Thymus (tissue), 11 donors: ENCODE results near the gene DNM3. TPM values are rescaled to one million over a fixed set of nuclear protein-coding genes. Genes with fewer than 3 reads are reported as not detected.

ENCODE experiments used
- DNase-seq, 9 donors: peaks; one replicate each; pipeline ENCODE4 v3.0.0-alpha.2; 2013; ENCODE audit warnings: low spot score in 9 of 9, low read depth in 6 of 9, missing footprints in 1 of 9
- H3K27ac ChIP-seq, 2 donors: one replicate each; pipeline ENCODE4 v1.5.1; 2013; ENCODE audit warnings: control low read depth in 1 of 2, low read depth in 1 of 2, low read length in 1 of 2, mild to moderate bottlenecking in 1 of 2, moderate library complexity in 1 of 2
- H3K27me3 ChIP-seq, 2 donors: one replicate each; pipeline ENCODE4 v1.5.1; 2013; ENCODE audit warnings: low read length in 1 of 2; ENCODE audit not compliant: control insufficient read depth in 2 of 2, insufficient read depth in 1 of 2
- H3K36me3 ChIP-seq, 2 donors: one replicate each; pipeline ENCODE4 v1.5.1; 2013; ENCODE audit warnings: low read length in 1 of 2, mild to moderate bottlenecking in 1 of 2, moderate library complexity in 1 of 2; ENCODE audit not compliant: control insufficient read depth in 2 of 2, insufficient read depth in 2 of 2
- H3K4me1 ChIP-seq, 2 donors: one replicate each; pipeline ENCODE4 v1.5.1; 2013; ENCODE audit warnings: low read length in 2 of 2; ENCODE audit not compliant: control insufficient read depth in 2 of 2, insufficient read depth in 2 of 2
- H3K4me3 ChIP-seq, 2 donors: one replicate each; pipeline ENCODE4 v1.5.1; 2013; ENCODE audit warnings: low read length in 2 of 2, control low read depth in 1 of 2, mild to moderate bottlenecking in 1 of 2
- H3K9me3 ChIP-seq, 2 donors: one replicate each; pipeline ENCODE4 v1.5.1; 2013; ENCODE audit warnings: low read length in 1 of 2, mild to moderate bottlenecking in 1 of 2; ENCODE audit not compliant: control insufficient read depth in 2 of 2, insufficient read depth in 1 of 2
- WGBS: extraction: QIAGEN DNeasy Blood & Tissue Kit; methylation state at CpG from one replicate; pipeline ENCODE4 v1.1.7; 2013; 5-methylcytosine and 5-hydroxymethylcytosine counted together
- polyA plus RNA-seq: library from polyadenylated mRNA; stranded (reverse); fragments of 200-250 nt; gene quantifications from one replicate; pipeline ENCODE4 v1.2.3, GENCODE V29; 2013
- total RNA-seq: library from RNA; stranded (reverse); fragments of 120-200 nt; gene quantifications from one replicate; pipeline ENCODE4 v1.2.4, GENCODE V29; 2013
- donor health status: healthy.

The DNM3 gene
- total and polyA plus RNA-seq, 2 donors: 1.9 to 2.2 TPM

DNA sequence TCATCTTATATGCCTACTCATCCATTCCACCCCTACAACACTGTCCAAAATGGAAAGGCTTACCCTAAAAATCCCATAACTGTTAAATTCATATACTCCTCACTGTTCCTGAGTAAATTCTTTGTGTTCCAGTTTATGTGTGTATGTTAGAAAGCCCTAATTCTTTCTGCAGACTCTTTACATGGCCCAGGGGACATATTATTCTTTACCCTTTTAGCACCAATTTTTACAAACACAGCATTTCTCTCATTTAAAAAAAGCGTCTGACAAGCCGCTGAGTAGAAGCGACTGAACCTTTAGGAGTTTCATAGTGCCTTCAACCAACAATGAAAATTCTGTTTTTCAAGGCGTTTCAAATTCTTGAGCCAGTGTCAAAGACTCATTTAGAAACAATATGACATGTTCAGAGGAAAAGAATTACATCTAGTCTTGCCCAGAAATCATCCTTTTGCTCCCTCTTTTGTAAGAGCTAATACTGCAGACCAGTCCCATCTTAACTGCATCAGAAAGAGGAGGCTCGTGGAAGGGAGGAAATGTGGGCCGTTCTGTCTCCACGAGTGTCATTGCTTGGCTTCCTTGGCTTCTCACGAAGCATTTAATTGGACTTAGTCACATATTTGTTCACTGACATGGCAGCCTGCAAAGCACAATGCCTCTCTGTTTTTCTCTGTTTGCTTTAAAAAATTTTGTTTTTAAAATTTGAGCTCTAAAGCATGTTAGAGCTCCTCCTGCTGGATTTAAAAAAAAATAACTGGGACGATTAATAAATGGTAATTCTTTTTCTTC, 557.9 kb downstream of the DNM3 start:
- no peaks in the 10 kb centered on the region for H3K36me3 ChIP-seq
- H3K27me3 ChIP-seq: no peaks in the 10 kb centered on the region
- 53% methylated on average over 9 of the region's 9 CpGs for WGBS
- H3K27ac ChIP-seq: peak overlapping the region; percentile 20 to 43
- DNase-seq: peak in 2 of 9 donors; percentile 21 to 47
- H3K4me3 ChIP-seq: no peak overlapping the region
- H3K9me3 ChIP-seq: no peaks in the 10 kb centered on the region
- peaks cover 5% of the 10 kb centered on the region in 2 donors for H3K4me1 ChIP-seq

DNA sequence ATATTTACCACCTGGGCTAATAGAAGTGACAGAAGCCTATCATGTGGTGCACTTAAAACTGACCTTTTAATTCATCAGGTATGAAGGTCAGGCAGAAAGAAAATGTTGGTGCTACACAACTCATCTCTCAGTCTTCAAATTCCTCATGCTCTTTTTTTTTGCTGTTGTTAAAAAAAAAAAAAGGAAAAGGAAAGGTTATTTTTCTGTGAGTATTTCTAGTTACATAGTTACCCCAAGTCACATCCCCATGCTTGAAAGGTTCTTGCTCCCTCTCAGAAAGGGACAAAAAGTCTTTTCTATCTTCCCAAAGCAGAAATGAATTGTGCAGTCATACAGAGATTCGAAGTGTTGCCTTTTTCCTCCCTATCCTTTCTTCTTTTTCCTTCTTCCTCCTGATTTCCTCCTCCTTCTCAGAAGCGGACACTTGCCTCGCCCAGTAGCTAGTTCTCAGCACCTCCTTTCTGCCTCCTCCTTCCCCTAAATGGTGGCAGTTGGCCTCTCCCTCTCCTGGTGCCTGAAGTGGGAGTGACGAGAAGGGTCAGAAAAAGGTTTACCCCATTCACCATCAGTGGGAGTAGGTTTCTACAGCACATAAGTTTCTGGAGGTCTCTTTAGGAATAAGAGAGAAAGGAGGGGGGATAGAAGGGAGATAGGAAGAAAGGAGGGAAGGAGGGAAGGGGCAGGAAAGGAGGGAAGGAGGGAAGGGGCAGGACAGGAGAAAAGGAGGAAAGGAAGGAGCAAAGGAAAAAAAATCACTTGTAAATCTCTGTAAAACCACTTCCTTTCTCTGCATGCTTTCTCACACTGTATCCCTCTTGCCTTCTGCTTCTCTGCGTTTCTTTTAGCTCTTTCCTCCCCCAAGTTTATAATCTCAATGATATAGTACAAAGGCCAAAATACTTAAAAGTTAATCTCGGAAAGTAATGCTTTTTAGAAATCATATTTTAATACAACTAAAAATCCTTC, 558.7 kb downstream of the DNM3 start:
- WGBS: 84% methylated on average over 6 of the region's 6 CpGs
- Histone ChIP-seq H3K9me3 (no peaks in the 10 kb centered on the region), H3K4me1 (no peaks in the 10 kb centered on the region), H3K27ac (no peak overlapping the region), H3K27me3 (no peaks in the 10 kb centered on the region), H3K4me3 (no peak overlapping the region), H3K36me3 (no peaks in the 10 kb centered on the region)
- DNase-seq: no peak

DNA sequence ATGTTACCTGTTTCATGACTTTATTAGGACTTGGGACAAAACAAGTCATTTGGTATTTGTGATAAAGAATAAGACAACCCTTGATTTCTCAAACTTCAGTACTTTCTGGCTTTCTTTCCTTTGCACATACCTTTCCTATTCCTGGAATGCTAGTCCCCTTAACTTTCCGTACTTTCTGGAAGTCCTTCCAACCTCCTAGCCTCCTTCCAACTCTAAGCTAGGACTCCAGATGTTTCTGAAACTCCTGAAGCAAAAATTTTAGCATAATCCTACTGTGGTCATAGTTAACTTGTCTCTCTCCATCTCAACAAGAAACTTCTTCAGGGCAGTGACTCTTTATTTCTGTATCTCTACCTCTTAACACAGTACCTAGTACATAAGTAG, 559.4 kb downstream of the DNM3 start:
- H3K36me3 ChIP-seq: no peaks in the 10 kb centered on the region

DNA sequence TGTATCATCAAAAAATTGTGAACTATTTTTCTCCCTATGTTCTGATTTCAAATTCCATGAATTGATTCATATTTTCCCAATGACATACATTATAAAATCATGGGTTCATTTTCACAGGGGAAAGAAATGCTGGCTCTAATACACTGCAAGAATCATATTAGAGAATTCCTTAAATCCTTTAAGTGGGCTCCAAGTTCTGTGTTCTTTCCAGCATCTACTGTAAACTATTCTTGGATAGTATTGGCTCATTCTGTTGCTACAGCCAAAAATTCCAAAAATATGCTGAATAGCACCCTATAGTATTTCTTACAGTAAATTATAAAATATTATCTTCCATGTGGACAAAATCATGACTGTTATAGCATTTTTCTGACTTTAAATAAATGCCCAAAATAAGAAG, 560.2 kb downstream of the DNM3 start:
- H3K27me3 ChIP-seq: no peaks in the 10 kb centered on the region
- DNase-seq: no peak
- no peak overlapping the region for H3K27ac ChIP-seq
- H3K36me3 ChIP-seq: no peaks in the 10 kb centered on the region
- no peak overlapping the region for H3K4me3 ChIP-seq
- no peaks in the 10 kb centered on the region for H3K9me3 ChIP-seq
- H3K4me1 ChIP-seq: no peaks in the 10 kb centered on the region

More for the DNA sequence above, 559.4 kb downstream of the DNM3 start:
- WGBS: 98% methylated on average over 1 of the region's 1 CpG
- Histone ChIP-seq H3K9me3 (no peaks in the 10 kb centered on the region), H3K27me3 (no peaks in the 10 kb centered on the region), H3K27ac (no peak overlapping the region), H3K4me3 (no peak overlapping the region), H3K4me1 (no peaks in the 10 kb centered on the region)
- DNase-seq: no peak

DNA sequence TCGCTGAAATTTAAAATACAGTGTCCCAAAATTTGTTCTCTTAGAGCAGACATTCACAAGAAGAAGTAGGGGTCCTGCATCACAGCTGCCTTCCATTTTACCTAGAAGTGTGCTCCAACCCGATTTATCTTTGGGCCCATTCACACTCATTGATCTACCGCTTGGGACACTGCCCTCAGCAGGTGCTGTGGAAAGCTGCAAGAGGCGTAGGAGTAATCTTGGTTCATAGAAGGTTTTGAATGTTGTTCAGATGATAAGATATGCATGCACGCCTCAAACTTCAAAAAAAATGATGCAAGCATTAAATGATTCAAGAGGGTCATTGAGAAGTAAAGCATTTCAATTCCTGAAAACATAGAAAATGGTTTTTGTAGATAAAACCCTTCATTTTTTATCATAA, 560.6 kb downstream of the DNM3 start:
- no peak overlapping the region for H3K4me3 ChIP-seq
- WGBS: 95% methylated on average over 5 of the region's 5 CpGs
- no peaks in the 10 kb centered on the region for H3K27me3 ChIP-seq
- H3K9me3 ChIP-seq: no peaks in the 10 kb centered on the region
- H3K27ac ChIP-seq: no peak overlapping the region
- DNase-seq: no peak
- no peaks in the 10 kb centered on the region for H3K36me3 ChIP-seq
- H3K4me1 ChIP-seq: no peaks in the 10 kb centered on the region

DNA sequence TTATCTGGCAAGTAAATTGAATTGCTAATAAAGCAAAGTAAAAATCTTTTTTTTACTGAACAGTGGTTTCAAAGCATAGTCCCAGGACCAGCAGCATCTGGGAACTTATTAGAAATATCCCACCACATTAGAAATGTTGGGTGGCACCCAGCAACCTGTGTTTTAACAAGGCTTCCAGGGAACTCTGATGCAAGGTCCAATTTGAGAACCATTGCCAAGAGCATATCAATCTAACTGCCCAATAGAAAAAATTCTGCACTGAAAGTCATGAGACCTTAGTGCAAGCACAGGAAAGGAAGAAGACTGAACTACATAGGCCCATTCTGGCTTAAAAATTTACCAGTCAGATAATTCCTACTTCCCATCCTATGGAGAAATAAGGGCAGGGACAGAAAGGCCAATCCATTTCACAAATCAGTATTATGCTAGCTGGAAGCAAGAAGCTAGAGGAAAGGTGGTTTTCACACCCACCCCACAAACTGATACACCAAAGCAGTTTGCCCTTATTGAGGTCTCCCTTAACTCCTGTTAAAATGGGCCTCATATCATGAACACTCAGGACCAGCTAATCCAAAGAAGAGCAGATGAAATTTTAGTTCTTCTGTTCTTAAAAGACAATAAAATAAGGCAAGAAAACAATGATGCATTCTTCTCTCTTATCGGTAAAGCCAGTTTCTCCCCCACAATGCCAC, 561.7 kb downstream of the DNM3 start:
- Histone ChIP-seq H3K9me3 (no peaks in the 10 kb centered on the region), H3K4me3 (no peak overlapping the region), H3K27me3 (no peaks in the 10 kb centered on the region), H3K27ac (no peak overlapping the region), H3K4me1 (no peaks in the 10 kb centered on the region), H3K36me3 (no peaks in the 10 kb centered on the region)
- 97% methylated on average over 1 of the region's 1 CpG for WGBS
- no peak for DNase-seq

DNA sequence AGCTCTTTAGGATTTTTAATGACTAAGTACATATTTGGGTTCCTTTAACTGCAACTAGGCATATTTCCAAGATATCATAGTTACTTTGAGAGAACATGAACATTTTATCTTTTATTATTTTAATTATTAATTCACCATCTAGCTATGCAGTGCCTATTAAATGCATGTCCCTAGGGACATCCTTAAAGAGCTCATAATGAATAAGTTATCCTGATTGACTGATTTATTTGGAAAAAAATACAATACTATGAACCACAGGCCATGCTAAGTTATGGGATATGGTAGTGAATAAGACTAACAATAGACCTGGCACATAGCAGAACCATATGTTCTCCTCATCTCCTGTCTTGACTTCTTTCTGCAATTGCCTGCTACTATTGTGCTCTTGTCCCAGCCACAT, 562.8 kb downstream of the DNM3 start:
- Histone ChIP-seq H3K27ac (no peak overlapping the region), H3K4me3 (no peak overlapping the region), H3K9me3 (no peaks in the 10 kb centered on the region), H3K27me3 (no peaks in the 10 kb centered on the region), H3K36me3 (no peaks in the 10 kb centered on the region), H3K4me1 (no peaks in the 10 kb centered on the region)
- no peak for DNase-seq

DNA sequence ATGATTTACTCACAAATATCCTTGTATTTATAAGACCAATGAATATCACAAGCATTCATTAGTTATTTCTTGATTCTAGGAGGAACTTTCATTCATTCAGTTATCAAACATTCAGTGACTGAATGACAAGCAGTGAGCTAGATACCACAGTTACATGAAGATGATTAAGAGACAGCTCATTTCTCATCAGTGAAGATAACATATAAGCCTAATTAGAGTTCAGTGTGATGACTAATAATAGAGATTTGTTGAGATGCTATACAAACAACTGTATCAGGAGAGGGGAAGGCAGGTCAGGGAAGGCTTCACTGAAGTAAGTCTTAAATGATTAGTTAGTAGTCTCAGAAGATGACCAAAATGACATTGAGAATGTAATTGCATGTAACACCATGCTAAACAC, 564.6 kb downstream of the DNM3 start:
- no peak for DNase-seq

DNA sequence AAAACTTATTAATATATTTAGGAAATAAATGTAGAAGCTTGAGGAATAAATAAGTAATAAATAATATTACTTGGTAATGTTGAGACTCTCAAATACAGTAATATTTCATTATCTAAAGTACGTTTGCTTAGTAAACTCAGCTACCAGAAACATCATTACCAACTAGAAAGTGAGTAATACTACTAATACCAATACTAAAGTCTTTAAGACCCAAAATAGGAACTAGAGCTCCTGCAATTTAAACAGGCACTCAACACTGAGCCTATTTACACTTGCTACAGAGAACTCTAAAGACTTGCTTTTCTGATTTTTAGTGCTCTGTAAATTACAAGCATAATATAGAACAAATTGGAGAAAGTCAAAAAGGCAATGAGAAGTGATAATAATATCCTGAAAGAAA, 565.7 kb downstream of the DNM3 start:
- no peak for DNase-seq
- Histone ChIP-seq H3K27ac (no peak overlapping the region), H3K4me1 (no peaks in the 10 kb centered on the region), H3K27me3 (no peaks in the 10 kb centered on the region), H3K36me3 (no peaks in the 10 kb centered on the region), H3K4me3 (no peak overlapping the region), H3K9me3 (no peaks in the 10 kb centered on the region)
- WGBS: 52% methylated on average over 1 of the region's 1 CpG

More for the DNA sequence above, 564.6 kb downstream of the DNM3 start:
- Histone ChIP-seq H3K4me1 (no peaks in the 10 kb centered on the region), H3K9me3 (no peaks in the 10 kb centered on the region), H3K27me3 (no peaks in the 10 kb centered on the region), H3K27ac (no peak overlapping the region), H3K4me3 (no peak overlapping the region), H3K36me3 (no peaks in the 10 kb centered on the region)
